SU-DHL-6 (cell line): ENCODE data around the gene BATF.

ENCODE experiments used
- EZH2phosphoT487 ChIP-seq: fragments of 200-600 bp; sonication (generic), shearing (Covaris generic); conservative IDR thresholded peaks from 2 replicates; pipeline ENCODE4 v1.6.1; 2018; ENCODE audit warnings: mild to moderate bottlenecking, antibody characterized with exemption, low read length, moderate library complexity, mixed read lengths
- TF ChIP-seq, protein P1 (sequence below): fragments of 200-600 bp; sonication (generic); IDR thresholded peaks from one replicate; pipeline ENCODE4 v1.5.1; 2017; ENCODE audit warnings: antibody characterized with exemption, mild to moderate bottlenecking, low read length, moderate library complexity; ENCODE audit not compliant: insufficient read depth, poor library complexity, severe bottlenecking

DNA sequence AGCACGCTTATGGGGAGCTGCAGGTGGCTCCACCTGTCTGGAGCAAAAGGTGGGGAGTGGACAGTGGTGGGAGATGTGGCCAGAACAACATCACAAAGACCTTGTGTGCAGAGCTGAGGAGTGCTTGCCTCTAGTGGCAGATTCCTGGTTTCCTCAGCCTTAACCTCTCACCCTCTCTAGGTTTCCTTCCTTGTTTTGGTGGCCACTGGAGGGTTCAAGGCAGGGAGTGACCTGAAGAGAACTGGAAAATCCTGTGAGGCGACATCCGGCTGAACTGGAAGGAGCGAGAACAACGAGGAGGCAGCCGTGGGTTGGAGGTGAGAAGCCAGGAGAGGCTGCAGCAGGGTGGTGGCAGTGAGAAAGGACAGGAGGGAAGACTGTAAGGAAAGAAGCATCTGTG lies 49.8 kb downstream of the BATF start:
- TF ChIP-seq, protein P1, sequence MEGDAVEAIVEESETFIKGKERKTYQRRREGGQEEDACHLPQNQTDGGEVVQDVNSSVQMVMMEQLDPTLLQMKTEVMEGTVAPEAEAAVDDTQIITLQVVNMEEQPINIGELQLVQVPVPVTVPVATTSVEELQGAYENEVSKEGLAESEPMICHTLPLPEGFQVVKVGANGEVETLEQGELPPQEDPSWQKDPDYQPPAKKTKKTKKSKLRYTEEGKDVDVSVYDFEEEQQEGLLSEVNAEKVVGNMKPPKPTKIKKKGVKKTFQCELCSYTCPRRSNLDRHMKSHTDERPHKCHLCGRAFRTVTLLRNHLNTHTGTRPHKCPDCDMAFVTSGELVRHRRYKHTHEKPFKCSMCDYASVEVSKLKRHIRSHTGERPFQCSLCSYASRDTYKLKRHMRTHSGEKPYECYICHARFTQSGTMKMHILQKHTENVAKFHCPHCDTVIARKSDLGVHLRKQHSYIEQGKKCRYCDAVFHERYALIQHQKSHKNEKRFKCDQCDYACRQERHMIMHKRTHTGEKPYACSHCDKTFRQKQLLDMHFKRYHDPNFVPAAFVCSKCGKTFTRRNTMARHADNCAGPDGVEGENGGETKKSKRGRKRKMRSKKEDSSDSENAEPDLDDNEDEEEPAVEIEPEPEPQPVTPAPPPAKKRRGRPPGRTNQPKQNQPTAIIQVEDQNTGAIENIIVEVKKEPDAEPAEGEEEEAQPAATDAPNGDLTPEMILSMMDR: no peak
- no peak for TF ChIP-seq EZH2phosphoT487
